GM23338 (cell line): ENCODE results near the gene DAND5. TPM values are rescaled to one million over a fixed set of nuclear protein-coding genes. Genes with fewer than 3 reads are reported as not detected.

Source experiments
- ATAC-seq: fragments of 200-7000 bp; cut with Tn5 transposase; 3 replicates; pipeline ENCODE4 v1.9.1; 2020
- DNase-seq: peaks from one replicate; pipeline ENCODE4 v3.0.0-alpha.2; 2015; ENCODE audit warnings: low spot score
- H2AFZ ChIP-seq: fragments of 200-600 bp; sonication (generic); 2 replicates; pipeline ENCODE4 v1.8.0; 2016; ENCODE audit warnings: antibody characterized with exemption, mild to moderate bottlenecking, moderate library complexity
- H3F3A ChIP-seq: fragments of 200-600 bp; sonication (generic); replicated peaks from 2 replicates; pipeline ENCODE4 v1.8.0; 2017; ENCODE audit warnings: antibody characterized with exemption, mixed run types, low read depth
- H3K27ac ChIP-seq: fragments of 200-600 bp; sonication (generic); 2 replicates; pipeline ENCODE4 v1.6.1; 2016; ENCODE audit warnings: low read depth
- H3K27me3 ChIP-seq: fragments of 200-600 bp; sonication (generic); 2 replicates; pipeline ENCODE4 v1.8.0; 2016; ENCODE audit warnings: mild to moderate bottlenecking, mixed run types, moderate library complexity; ENCODE audit not compliant: insufficient read depth
- H3K36me3 ChIP-seq: fragments of 200-600 bp; sonication (generic); 2 replicates; pipeline ENCODE4 v1.8.0; 2016; ENCODE audit warnings: mild to moderate bottlenecking; ENCODE audit not compliant: insufficient read depth
- H3K4me1 ChIP-seq: fragments of 200-600 bp; sonication (generic); 2 replicates; pipeline ENCODE4 v1.8.0; 2016; ENCODE audit warnings: mild to moderate bottlenecking, moderate library complexity; ENCODE audit not compliant: insufficient read depth
- H3K4me2 ChIP-seq: fragments of 200-600 bp; sonication (generic); 2 replicates; pipeline ENCODE4 v1.7.1; 2017; ENCODE audit warnings: mixed run types
- H3K4me3 ChIP-seq: fragments of 200-600 bp; sonication (generic); 2 replicates; pipeline ENCODE4 v1.6.1; 2016; ENCODE audit warnings: mixed run types
- H3K79me2 ChIP-seq: fragments of 200-600 bp; sonication (generic); replicated peaks from 2 replicates; pipeline ENCODE4 v1.8.0; 2017; ENCODE audit warnings: mild to moderate bottlenecking; ENCODE audit not compliant: insufficient read depth
- H3K9me2 ChIP-seq: fragments of 200-600 bp; sonication (generic); 2 replicates; pipeline ENCODE4 v1.8.0; 2017; ENCODE audit not compliant: insufficient read depth
- H4K20me1 ChIP-seq: fragments of 200-600 bp; sonication (generic); replicated peaks from 2 replicates; pipeline ENCODE4 v1.8.0; 2017; ENCODE audit warnings: mild to moderate bottlenecking; ENCODE audit not compliant: insufficient read depth
- H3K27ac Mint-ChIP-seq: 2 replicates; pipeline ENCODE4 v1.8.0; 2020; ENCODE audit warnings: inconsistent platforms, mild to moderate bottlenecking, moderate library complexity, mixed read lengths
- H3K27me3 Mint-ChIP-seq: 3 replicates; pipeline ENCODE4 v1.8.0; 2022; ENCODE audit warnings: low read depth, mild to moderate bottlenecking, moderate library complexity, mixed read lengths, inconsistent platforms; ENCODE audit not compliant: insufficient read depth, poor library complexity
- H3K36me3 Mint-ChIP-seq: 3 replicates; pipeline ENCODE4 v1.8.0; 2021; ENCODE audit warnings: low read depth, mild to moderate bottlenecking, inconsistent platforms, moderate library complexity, mixed read lengths
- H3K4me1 Mint-ChIP-seq: 3 replicates; pipeline ENCODE4 v1.8.0; 2020; ENCODE audit warnings: mild to moderate bottlenecking, inconsistent platforms, mixed read lengths
- H3K4me3 Mint-ChIP-seq: 3 replicates; pipeline ENCODE4 v1.8.0; 2021; ENCODE audit warnings: moderate library complexity, mild to moderate bottlenecking, inconsistent platforms, mixed read lengths
- H3K9me3 Mint-ChIP-seq: 3 replicates; pipeline ENCODE4 v1.8.0; 2020; ENCODE audit warnings: moderate library complexity, mild to moderate bottlenecking, inconsistent platforms, mixed read lengths
- CTCF ChIP-seq, 2 experiments: fragments of 200-600 bp in 1 of 2; sonication (generic) in 1 of 2; conservative IDR thresholded peaks; 2 replicates each; pipeline versions ENCODE4 v1.5.1 to v1.6.1; 2016 to 2017; ENCODE audit warnings: antibody characterized with exemption in 2 of 2, low read depth in 2 of 2, mild to moderate bottlenecking in 2 of 2, moderate library complexity in 1 of 2
- ETS1 ChIP-seq: IDR thresholded peaks from 2 replicates; pipeline ENCODE4 v1.6.1; 2016; ENCODE audit warnings: antibody characterized with exemption
- EZH2 ChIP-seq: fragments of 200-600 bp; sonication (generic); IDR thresholded peaks from one replicate; pipeline ENCODE4 v1.8.0; 2017; ENCODE audit warnings: antibody characterized with exemption, mild to moderate bottlenecking, low read depth; ENCODE audit not compliant: unreplicated experiment
- EZH2phosphoT487 ChIP-seq: fragments of 200-600 bp; sonication (generic); IDR thresholded peaks from one replicate; pipeline ENCODE4 v1.8.1; 2018; ENCODE audit warnings: antibody characterized with exemption; ENCODE audit not compliant: unreplicated experiment
- JUNB ChIP-seq: IDR thresholded peaks from one replicate; pipeline ENCODE4 v1.6.1; 2016; ENCODE audit warnings: antibody characterized with exemption; ENCODE audit not compliant: unreplicated experiment
- NANOG ChIP-seq: IDR thresholded peaks from 2 replicates; pipeline ENCODE4 v1.6.1; 2016; ENCODE audit warnings: antibody characterized with exemption, borderline replicate concordance
- POLR2AphosphoS5 ChIP-seq: IDR thresholded peaks from 2 replicates; pipeline ENCODE4 v1.6.1; 2016; ENCODE audit warnings: antibody characterized with exemption, low read depth
- REST ChIP-seq: IDR thresholded peaks from one replicate; pipeline ENCODE4 v1.6.1; 2018; ENCODE audit warnings: antibody characterized with exemption; ENCODE audit not compliant: unreplicated experiment
- STAT1 ChIP-seq: IDR thresholded peaks from one replicate; pipeline ENCODE4 v1.6.1; 2016; ENCODE audit warnings: antibody characterized with exemption; ENCODE audit not compliant: unreplicated experiment
- ZNF331 ChIP-seq: fragments of 250-450 bp; sonication (Bioruptor Pico); IDR thresholded peaks from 2 replicates; pipeline ENCODE4 v1.5.0; 2020; ENCODE audit warnings: low read depth, mild to moderate bottlenecking, moderate library complexity
- ZNF462 ChIP-seq: fragments of 250-450 bp; sonication (Bioruptor Pico); IDR thresholded peaks from 2 replicates; pipeline ENCODE4 v1.5.0; 2020; ENCODE audit warnings: mild to moderate bottlenecking, moderate library complexity
- polyA plus RNA-seq: library from polyadenylated mRNA; unstranded; fragments of >200 nt; fragmentation: Nextera tagmentation; extraction: Ambion mirVana; gene quantifications from 2 replicates; pipeline ENCODE4 v1.2.1, GENCODE V29; 2016
- total RNA-seq: library from RNA; depleted of rRNA; stranded (reverse); fragments of >200 nt; shearing (Covaris generic); gene quantifications from 2 replicates; pipeline ENCODE4 v1.2.3, GENCODE V29; 2014

Gene DAND5
- total and polyA plus RNA-seq, 2 experiments from 2014 or later = 0.18 to 0.28 TPM

- H3K9me2 ChIP-seq = no peaks in the 10 kb centered on the region
- no peaks in the 10 kb centered on the region for H3K27me3 ChIP-seq
- H3K4me3 ChIP-seq = no peak overlapping the region
- ATAC-seq (no peak), DNase-seq (no peak)
- no peak overlapping the region for H3K27ac ChIP-seq
- no peaks in the 10 kb centered on the region; the same call in 1 of the 3 replicates for H3K9me3 Mint-ChIP-seq
- H3K79me2 ChIP-seq = peaks cover 33% of the 10 kb centered on the region
- H3K4me1 ChIP-seq = peaks cover 16% of the 10 kb centered on the region
- H3K27me3 Mint-ChIP-seq = peaks cover 30% of the 10 kb centered on the region
- peaks cover 13% of the 10 kb centered on the region; the same call in 1 of the 2 replicates for H3K36me3 ChIP-seq
- H3K4me2 ChIP-seq = no peak overlapping the region
- H3F3A ChIP-seq = peaks cover 34% of the 10 kb centered on the region
- no peak overlapping the region for H3K4me3 Mint-ChIP-seq
- H4K20me1 ChIP-seq = peaks cover 12% of the 10 kb centered on the region; the same call in 1 of the 2 replicates
- peaks cover 72% of the 10 kb centered on the region for H3K36me3 Mint-ChIP-seq
- H3K27ac Mint-ChIP-seq = peak overlapping the region; percentile 77; the same call in 1 of the 2 replicates
- no peak for TF ChIP-seq ZNF462 (CRISPR knock-in tag)
- TF ChIP-seq CTCF (conservative IDR thresholded peaks at IDR 0.05; ENCODE audit: low read depth in 2 of 2) = no peak
- TF ChIP-seq EZH2 = no peak
- no peak for TF ChIP-seq REST
- no peak for TF ChIP-seq POLR2AphosphoS5
- TF ChIP-seq NANOG = no peak
- no peak for TF ChIP-seq ZNF331 (CRISPR knock-in tag)
- TF ChIP-seq EZH2phosphoT487 = no peak
- no peak for TF ChIP-seq JUNB
- TF ChIP-seq STAT1 = no peak
- no peak for TF ChIP-seq ETS1
- peaks cover 29% of the 10 kb centered on the region for H3K4me1 Mint-ChIP-seq
- H2AFZ ChIP-seq = no peak overlapping the region
These were observed 16.1 kb upstream of the DAND5 start for GRCh38 chr19:12953138-12953798.
